ENCODE results near the gene FFAR2. TPM values are rescaled to one million over a fixed set of nuclear protein-coding genes. Genes with fewer than 3 reads are reported as not detected.
"Not testable (repeated sequence)": the region's sequence is repeated elsewhere in the genome, so short reads cannot be mapped to it uniquely, and the experiment has no call there.

FFAR2 gene
- total and polyA plus RNA-seq, 4 donors: 0.25 to 0.84 (median 0.47) TPM

GRCh38 chr19:35461788-35462187 is 13.7 kb downstream of the FFAR2 start:
- peaks cover 11 to 43% (median 30%) of the 10 kb centered on the region in 4 donors for H3K4me1 ChIP-seq (ENCODE audit: control insufficient read depth in 4 of 4, insufficient read depth in 4 of 4, low read length in 3 of 4)
- not testable (repeated sequence) for H3K9me3 ChIP-seq (ENCODE audit: control insufficient read depth in 4 of 4, low read length in 3 of 4); H3K27ac ChIP-seq (ENCODE audit: low read depth in 1 of 2, low read length in 2 of 2); H3K36me3 ChIP-seq (ENCODE audit: control insufficient read depth in 4 of 4, insufficient read depth in 3 of 4, low read depth in 1 of 4, low read length in 3 of 4); DNase-seq (ENCODE audit: low spot score); H3K27me3 ChIP-seq (ENCODE audit: control insufficient read depth in 4 of 4, insufficient read depth in 4 of 4, low read length in 3 of 4); H3K4me3 ChIP-seq (ENCODE audit: low read depth in 1 of 3, low read length in 3 of 3); H3K9ac ChIP-seq (ENCODE audit: low read depth in 1 of 2, low read length in 2 of 2)

DNA sequence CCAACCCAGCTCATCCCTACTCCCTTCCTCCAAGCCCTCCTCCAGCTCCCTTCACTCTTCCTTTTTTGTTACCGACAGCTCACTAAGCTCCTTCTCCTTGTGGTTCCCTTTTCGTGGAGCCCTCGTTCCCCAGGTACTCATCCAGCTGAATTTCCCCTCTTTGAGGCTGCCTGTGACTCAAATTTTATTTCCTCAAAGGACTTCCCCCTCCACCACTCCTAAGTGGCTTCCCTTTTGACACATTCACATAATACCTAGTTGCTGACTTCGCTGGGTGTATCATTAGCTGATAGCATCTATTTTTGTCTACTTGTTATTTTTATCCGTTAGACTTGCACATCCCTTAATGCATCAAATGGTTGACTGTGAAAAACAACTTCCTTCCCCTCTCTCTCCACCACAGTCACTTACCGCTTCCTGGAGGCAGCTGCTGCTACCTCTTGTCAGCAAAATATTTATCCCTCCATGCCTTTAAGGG is 14.5 kb downstream of the FFAR2 start:
- H3K27ac ChIP-seq (ENCODE audit: low read depth in 1 of 2, low read length in 2 of 2): peak overlapping the region; percentile 2 to 48
- no peaks in the 10 kb centered on the region for H3K36me3 ChIP-seq (ENCODE audit: control insufficient read depth in 4 of 4, insufficient read depth in 3 of 4, low read depth in 1 of 4, low read length in 3 of 4)
- no peak overlapping the region for H3K4me3 ChIP-seq (ENCODE audit: low read depth in 1 of 3, low read length in 3 of 3)
- H3K27me3 ChIP-seq (ENCODE audit: control insufficient read depth in 4 of 4, insufficient read depth in 4 of 4, low read length in 3 of 4): no peaks in the 10 kb centered on the region
- DNase-seq (ENCODE audit: low spot score): no peak
- no peak overlapping the region for H3K9ac ChIP-seq (ENCODE audit: low read depth in 1 of 2, low read length in 2 of 2)
- H3K9me3 ChIP-seq (ENCODE audit: control insufficient read depth in 4 of 4, low read length in 3 of 4): no peaks in the 10 kb centered on the region
- 66% methylated on average over 6 of the region's 6 CpGs for WGBS
- TF ChIP-seq RAD21 (IDR thresholded peaks at IDR 0.05) (no peak), NR2F2 (IDR thresholded peaks at IDR 0.05) (peak; percentile 11)
- H3K4me1 ChIP-seq (ENCODE audit: control insufficient read depth in 4 of 4, insufficient read depth in 4 of 4, low read length in 3 of 4): peaks cover 11 to 40% (median 30%) of the 10 kb centered on the region in 4 donors

DNA sequence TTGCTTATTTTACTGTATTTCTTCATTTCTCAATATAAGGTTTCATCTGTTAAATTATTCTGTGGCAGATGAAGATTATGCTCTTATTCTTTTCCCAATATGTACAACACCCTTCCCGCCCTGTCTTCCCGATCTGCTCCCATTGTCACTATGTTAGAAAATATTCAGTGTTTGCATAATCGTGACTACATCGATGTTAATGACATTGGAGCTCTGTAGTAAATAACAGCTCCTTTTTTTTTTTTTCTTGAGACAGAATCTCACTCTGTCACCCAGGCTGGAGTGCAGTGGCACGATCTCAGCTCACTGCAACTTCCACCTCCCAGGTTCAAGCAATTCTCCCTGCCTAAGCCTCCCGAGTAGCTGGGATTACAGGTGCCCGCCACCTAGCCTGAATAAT is 14.9 kb downstream of the FFAR2 start:
- H3K9ac ChIP-seq (ENCODE audit: low read depth in 1 of 2, low read length in 2 of 2); H3K27me3 ChIP-seq (ENCODE audit: control insufficient read depth in 4 of 4, insufficient read depth in 4 of 4, low read length in 3 of 4); DNase-seq (ENCODE audit: low spot score); H3K4me3 ChIP-seq (ENCODE audit: low read depth in 1 of 3, low read length in 3 of 3); H3K36me3 ChIP-seq (ENCODE audit: control insufficient read depth in 4 of 4, insufficient read depth in 3 of 4, low read depth in 1 of 4, low read length in 3 of 4); H3K9me3 ChIP-seq (ENCODE audit: control insufficient read depth in 4 of 4, low read length in 3 of 4): not testable (repeated sequence)
- peak overlapping the region in 1 of 2 donors; percentile 48 for H3K27ac ChIP-seq (ENCODE audit: low read depth in 1 of 2, low read length in 2 of 2)
- TF ChIP-seq NR2F2 (IDR thresholded peaks at IDR 0.05): peak; percentile 3
- 77% methylated on average over 7 of the region's 7 CpGs for WGBS
- H3K4me1 ChIP-seq (ENCODE audit: control insufficient read depth in 4 of 4, insufficient read depth in 4 of 4, low read length in 3 of 4): peaks cover 10 to 36% (median 27%) of the 10 kb centered on the region in 4 donors

DNA sequence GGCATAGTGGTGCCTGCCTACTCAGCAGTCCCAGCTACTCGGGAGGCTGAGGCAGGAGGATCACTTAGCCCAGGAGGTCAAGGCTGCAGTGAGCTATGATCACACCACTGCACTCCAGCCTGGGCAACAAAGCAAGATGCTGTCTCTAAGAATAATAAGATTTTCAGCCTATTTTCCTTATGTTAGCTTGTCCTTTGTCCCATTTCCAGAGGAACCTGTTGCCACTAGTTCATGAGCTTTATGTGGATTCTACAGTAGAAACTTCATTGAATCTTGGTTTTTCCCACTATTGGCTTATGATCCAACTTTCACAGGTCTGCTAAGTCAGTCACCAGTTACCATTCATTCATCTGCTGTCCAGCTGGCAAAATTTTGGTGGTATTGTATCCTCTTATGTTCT is 18.2 kb downstream of the FFAR2 start:
- Histone ChIP-seq H3K4me1 (ENCODE audit: control insufficient read depth in 4 of 4, insufficient read depth in 4 of 4, low read length in 3 of 4) (peaks cover 0 to 9% (median 3%) of the 10 kb centered on the region in 4 donors), H3K4me3 (ENCODE audit: low read depth in 1 of 3, low read length in 3 of 3) (no peak overlapping the region), H3K27me3 (ENCODE audit: control insufficient read depth in 4 of 4, insufficient read depth in 4 of 4, low read length in 3 of 4) (no peaks in the 10 kb centered on the region), H3K9me3 (ENCODE audit: control insufficient read depth in 4 of 4, low read length in 3 of 4) (no peaks in the 10 kb centered on the region), H3K27ac (ENCODE audit: low read depth in 1 of 2, low read length in 2 of 2) (no peak overlapping the region), H3K36me3 (ENCODE audit: control insufficient read depth in 4 of 4, insufficient read depth in 3 of 4, low read depth in 1 of 4, low read length in 3 of 4) (no peaks in the 10 kb centered on the region), H3K9ac (ENCODE audit: low read depth in 1 of 2, low read length in 2 of 2) (no peak overlapping the region)
- DNase-seq (ENCODE audit: low spot score): no peak
- 97% methylated on average over 1 of the region's 1 CpG for WGBS
- TF ChIP-seq, protein P1, sequence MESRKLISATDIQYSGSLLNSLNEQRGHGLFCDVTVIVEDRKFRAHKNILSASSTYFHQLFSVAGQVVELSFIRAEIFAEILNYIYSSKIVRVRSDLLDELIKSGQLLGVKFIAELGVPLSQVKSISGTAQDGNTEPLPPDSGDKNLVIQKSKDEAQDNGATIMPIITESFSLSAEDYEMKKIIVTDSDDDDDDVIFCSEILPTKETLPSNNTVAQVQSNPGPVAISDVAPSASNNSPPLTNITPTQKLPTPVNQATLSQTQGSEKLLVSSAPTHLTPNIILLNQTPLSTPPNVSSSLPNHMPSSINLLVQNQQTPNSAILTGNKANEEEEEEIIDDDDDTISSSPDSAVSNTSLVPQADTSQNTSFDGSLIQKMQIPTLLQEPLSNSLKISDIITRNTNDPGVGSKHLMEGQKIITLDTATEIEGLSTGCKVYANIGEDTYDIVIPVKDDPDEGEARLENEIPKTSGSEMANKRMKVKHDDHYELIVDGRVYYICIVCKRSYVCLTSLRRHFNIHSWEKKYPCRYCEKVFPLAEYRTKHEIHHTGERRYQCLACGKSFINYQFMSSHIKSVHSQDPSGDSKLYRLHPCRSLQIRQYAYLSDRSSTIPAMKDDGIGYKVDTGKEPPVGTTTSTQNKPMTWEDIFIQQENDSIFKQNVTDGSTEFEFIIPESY (IDR thresholded peaks at IDR 0.05): no peak
- TF ChIP-seq NR2F2 (IDR thresholded peaks at IDR 0.05): no peak
- TF ChIP-seq CTCF (IDR thresholded peaks at IDR 0.05; ENCODE audit: low read depth, low read length, missing input control): no peak
- TF ChIP-seq FOXA1 (IDR thresholded peaks at IDR 0.05): no peak
- TF ChIP-seq HNF4A (conservative IDR thresholded peaks at IDR 0.05): no peak
